NCI-H69 (cell line): Measurements from ENCODE around the gene KRTAP10-5.
"Not testable (repeated sequence)": the region's sequence is repeated elsewhere in the genome, so short reads cannot be mapped to it uniquely, and the experiment has no call there.

Experiments
- DNase-seq: peaks from one replicate; lab custom pipeline; 2025; lab: John Stamatoyannopoulos, UW

The KRTAP10-5 gene

DNA sequence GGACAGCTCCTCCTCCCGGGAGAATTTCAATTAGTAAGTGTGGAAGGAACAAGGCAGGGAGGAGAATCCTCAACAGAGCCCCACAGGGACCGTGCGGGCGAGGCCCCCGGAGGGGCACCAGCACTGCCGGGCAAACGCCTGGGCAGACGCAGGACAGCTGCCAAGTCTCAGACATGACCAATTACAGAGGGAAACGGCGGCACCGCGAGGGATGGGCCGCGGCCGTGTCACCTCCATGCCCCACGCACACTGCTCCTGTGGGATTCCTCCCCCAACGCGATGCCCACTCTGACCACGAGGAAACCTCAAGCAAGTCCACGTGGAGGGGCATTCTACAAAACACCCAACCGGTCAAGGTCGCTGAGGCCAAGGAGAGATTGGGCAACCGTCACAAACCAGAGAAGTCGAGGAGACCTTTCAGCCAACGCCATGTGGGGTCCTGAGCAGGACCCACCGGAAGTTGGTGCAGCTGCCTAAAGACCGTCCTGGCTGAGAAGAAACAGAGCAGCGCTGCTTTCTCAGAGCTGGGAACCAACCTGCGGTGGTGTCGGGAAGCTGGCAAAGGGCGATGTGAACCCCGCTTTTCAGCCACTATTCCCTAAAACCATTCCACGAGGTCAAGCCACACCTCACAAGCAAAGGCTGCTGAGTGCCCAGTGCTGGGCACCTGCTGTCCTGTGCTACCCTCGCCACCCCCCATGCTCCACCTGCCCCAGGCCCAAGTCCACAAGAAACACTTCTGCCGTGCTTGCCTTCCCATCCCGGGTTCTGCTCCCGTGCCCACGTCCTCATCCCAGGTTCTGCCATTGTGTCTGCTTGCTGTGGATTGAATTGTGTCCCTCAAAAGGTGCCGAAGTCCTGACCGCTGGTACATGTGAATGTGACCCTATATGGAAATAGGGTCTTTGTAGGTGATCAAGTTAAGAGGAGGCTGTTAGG, 8.3 kb downstream of the KRTAP10-5 start:
- DNase-seq: no peak

DNA sequence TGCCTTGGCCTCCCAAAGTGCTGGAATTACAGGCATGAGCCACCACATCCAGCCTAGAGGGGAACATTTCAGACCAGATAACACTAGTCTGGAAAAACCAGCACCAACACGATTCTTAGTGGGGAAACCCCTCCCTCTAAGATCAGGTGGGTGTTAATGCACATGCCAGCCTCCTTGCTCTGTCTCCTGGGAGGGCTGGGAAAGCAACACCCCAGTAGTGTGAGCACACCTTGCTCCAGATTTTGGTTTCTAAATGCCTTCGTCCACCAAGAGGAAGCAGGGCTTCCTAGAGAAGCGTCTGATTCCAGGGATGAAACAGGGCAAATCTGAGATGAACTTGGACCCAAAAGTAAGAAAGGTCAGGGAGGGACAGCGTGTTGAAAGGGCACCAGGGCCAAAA, 9.1 kb downstream of the KRTAP10-5 start:
- DNase-seq: no peak

DNA sequence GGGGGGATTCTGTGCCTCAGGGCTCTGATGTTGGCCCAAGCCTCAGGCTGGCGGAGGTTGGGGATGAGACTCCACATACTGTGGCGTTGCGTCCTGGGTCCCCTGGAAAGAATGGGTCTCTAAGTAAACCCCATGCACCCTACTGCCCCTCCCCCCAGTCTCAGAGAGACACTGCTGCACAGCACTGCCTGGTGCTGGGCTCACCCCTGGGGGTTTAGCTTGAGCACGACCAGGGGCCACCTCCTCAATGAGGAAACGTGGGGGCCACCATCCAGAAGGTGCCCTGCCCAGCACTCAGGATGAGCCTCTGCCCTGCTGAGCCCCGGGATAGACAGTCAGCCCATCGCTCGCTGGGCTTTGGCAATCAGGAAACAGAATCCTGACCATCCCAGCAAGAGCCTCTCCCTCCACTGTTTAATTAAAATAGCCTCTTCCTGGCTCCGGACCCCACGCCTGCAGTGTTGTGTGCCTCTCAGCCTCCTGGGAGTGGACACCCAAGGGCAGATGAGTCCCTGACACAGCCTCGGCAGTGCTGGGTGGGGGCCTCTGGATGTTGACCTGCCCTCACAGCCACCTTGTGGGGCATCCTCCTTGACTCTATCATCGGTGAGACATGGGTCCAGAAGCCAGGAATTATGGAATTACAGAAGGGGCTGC, 10.4 kb downstream of the KRTAP10-5 start:
- DNase-seq: no peak

DNA sequence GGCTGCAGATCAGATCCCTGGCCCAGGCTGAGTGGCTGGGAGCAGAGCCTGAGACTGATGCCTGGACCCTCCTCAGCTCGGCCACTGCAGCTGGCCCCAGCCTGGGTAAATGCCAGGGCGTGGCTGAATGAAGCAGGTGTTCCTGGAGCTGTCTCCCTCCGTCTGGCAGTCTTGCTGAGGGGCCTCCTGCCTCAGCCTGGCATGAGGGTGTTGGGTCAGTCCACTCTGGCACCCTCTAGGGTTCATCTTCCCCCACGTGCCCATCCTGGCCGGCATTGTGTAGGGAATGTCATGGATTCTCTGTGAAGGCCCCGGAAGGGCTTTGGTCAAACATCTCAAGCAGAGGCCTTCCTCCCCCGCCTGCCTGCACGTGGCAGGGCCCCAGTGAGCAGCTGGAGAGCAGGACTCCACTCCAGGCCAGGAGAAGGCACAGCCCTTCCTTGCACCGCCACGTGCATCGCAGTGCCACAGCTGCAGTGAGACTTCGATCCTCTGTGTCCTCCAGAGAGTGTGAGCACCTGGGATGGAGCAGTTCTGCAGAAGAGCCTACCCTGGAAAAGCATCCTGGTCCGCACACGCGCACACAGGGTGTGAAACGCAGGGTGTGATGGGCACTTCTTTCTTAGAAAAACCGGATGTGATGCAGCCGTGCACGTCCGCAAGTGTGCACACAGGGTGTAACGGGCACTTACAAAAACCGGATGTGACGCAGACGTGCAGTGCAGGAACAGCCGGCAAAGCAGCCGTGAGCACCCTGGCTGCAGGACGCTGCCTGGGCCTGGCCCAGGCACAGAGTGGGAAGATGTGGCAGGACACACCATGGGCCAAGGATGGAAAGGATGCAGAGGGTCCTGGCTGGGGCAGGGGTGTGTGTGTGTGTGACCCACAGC, 11.5 kb downstream of the KRTAP10-5 start:
- peak; percentile 73 for DNase-seq

DNA sequence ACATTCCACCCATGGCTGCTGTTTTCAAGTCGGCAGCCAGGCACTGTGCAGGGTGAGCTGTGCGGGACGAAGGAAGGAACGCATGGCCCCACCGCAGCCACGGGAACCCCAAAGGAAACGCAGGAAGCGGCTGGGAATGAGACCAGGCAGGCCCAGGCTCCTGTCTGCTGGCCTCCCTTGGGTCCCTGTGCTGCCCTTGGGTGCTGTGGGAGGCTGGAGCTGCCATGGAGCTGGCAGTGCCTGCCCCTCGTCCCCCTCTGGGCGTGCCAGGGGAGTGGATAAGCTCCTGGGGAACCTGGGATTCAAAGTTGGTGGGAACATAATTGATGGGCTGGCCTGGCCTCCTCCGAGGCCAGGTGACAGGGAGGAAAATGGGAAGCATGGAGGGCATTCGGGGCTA, 12.1 kb downstream of the KRTAP10-5 start:
- DNase-seq: peak; percentile 49

DNA sequence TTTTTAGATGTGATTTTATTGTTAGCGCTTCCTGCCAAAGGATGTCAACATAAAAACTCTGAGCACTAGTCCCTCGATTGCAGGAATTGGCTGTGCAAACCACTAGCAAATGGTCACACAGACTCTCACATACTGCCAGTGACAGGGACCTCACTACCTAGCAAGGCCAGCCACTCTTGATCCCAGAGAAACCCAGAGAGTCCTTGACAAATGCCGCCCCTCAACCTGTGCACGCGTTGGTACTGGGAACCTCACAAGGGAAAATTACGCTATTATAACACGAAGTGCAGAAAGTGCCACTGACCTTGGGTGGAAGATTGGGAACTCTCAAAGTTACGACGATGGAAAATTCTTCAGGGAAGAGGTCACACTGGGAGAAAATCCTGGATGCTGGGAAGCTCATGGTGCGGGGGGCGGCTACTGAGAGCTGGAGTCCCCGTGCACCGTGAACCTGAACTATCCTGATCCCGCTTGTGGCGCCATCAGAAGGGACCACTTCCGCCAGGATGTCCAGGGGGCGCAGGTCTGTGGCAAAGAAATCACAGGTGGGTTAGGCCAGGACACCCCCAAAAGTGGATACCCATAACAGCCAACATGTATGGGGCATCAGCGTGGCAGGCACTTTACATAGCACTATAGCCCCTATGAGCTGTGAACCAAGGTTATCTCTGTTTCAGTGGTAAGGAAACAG, 12.8 kb downstream of the KRTAP10-5 start:
- DNase-seq: no peak

DNA sequence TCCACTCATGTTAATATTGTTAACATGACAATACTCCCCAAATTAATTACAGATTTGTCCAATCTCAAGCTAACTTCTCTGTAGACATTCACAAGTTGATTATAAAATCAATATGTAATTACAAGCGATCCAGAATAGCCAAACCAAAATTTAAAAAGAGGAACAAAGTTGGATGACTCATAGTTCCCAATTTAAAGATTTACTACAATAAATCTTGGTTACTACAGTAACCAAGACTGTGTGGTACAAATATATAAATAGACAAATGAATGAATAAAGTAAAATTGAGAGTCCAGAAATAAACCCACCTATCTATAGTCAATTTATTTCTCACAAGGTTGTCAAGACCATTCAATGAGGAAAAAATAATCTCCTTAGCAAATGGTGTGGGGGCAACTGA, 14.0 kb downstream of the KRTAP10-5 start:
- no peak for DNase-seq

DNA sequence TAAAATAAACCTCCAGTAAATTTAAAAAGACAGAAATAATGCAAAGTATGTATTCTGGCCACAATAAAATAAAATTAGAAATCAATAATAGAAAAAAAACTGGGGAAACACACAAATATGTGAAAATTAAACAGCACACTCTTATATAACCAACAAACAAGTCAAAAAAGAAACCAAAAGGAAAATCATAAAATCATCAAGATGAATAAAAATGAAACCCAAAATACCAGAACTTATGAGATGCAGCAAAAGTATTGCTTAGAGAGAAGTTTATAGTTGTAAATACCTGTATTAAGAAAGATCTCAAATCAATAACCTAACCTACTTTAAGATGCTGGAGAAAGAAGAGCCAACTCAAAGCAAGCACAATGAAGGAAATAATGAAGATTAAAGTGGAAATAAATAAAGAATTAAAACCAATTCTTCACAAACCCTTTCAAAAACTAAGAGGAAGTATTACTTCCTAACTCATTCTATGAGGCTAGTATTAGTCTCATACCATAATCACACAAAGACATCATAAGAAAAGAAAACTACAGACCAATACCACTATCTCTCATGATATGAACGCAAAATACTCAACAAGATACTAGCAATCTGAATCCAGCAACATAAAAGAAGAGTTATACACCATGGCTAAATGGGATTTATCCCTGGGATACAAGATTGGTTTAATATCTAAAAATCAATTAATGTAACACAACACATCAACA, 15.4 kb downstream of the KRTAP10-5 start:
- DNase-seq: no peak

DNA sequence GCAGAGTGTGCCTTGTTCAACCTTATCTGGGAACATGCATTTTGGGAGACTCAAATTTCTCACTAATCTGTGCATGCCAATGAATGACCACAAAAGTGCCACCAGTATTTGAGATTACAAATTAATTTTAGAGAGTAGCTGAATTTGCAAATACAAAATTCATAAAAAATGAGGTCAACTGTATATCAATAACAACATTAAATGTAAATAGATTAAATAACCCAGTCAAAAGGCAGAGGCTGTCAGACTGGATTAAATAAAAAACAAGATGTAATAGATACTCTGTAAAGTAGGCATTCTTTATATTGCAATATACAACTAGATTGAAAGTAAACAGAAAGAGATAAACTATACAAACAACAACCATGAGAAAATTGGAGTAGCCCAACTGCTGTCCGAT, 16.3 kb downstream of the KRTAP10-5 start:
- no peak for DNase-seq

DNA sequence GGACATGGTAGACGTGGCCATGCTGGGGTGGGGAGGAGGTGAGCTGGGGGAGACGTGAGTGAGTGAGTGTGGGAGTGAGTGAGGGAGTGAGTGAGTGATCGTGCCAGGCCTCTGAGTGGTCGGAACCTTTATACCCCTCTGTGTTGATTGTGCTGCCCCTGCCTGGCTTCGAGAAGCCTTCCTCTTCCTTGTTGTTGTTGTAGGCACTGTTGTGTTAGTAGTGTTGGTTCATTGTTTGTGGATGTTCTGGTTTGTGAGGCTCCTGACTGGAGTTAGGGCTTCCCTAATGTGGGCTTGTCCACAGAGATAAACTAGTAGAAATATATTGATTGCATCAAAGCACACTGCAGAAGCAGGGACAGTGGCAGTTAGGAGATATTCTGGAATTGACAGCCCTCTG, 21.7 kb downstream of the KRTAP10-5 start, which contains the start of gene KRTAP10-3:
Gene KRTAP10-3 (minus strand): TSS at position 101 of the 400 bp plus-strand sequence. CDS start 80 bp downstream, at position 21.
- no peak for DNase-seq

DNA sequence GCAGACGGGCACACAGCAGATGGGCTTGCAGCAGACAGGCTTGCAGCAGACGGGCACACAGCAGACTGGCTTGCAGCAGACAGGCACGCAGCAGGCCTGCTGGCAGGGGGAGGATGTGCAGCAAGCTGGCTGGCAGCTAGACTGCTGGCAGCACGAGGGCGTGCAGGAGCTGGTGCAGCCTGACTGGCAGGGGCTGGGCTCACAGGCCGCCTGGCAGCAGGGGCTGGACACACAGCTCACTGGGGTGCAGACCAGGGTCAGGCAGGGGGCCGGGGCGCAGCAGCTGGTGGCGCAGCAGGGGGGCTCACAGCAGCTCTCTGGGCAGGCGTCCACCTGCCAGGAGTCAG, 22.1 kb downstream of the KRTAP10-5 start:
- DNase-seq: peak; percentile 47

DNA sequence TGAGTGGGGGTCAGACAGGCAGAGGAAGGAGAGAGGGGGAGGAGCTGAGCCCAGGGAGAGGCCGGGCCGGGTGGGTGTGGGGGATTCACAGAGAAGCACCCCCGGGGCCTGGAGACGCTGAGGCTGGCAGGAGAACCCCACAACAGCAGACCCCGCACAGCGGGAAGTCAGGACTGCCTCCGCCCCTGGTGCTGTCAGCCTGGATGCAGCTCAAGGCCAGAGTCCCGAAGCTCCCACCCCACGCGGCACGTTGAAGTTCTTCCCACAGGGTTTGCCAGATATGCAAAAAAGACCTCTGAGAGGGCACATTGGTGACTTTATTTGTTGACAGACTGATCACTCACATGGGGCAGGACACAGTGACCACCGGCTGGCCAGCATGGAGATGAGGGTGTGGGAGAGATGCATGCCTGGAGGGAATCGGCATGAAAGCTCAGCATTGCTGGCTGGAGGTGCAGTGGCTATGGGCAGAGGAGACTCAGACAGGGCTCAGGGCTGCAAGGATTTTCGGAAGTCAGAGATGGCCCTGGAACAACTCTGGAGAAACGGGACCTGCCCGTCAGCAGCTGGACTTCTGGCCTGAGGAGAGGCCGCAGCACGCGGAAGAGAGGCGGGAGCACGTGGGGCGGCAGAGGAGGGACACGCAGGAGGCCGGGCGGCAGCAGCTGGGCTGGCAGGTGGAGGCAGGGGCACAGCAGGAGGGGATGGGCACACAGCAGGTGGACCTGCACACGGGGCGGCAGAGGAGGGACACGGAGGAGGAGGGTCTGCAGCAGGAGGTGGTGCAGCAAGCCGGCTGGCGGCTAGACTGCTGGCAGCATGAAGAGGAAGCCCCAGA, 22.7 kb downstream of the KRTAP10-5 start:
- no peak for DNase-seq

DNA sequence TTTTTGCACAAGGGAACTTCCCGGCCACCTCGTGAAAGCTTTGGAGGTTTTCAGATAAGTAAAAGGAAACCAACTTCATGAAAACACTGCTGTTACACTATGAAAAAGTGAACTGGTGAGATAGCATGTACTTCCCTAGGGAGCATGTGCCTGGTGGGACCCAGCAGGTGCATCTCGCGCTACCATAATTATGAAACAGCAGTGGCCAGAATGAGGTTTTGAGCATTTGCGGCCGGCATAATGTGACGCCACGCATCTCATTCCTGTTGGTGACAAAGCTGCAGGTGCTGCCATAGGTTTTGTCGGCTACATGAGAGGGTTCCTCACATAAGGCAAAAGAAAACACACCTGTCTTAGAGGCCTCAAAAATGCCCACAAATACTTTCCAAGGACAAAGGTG, 23.5 kb downstream of the KRTAP10-5 start:
- peak; percentile 55 for DNase-seq

DNA sequence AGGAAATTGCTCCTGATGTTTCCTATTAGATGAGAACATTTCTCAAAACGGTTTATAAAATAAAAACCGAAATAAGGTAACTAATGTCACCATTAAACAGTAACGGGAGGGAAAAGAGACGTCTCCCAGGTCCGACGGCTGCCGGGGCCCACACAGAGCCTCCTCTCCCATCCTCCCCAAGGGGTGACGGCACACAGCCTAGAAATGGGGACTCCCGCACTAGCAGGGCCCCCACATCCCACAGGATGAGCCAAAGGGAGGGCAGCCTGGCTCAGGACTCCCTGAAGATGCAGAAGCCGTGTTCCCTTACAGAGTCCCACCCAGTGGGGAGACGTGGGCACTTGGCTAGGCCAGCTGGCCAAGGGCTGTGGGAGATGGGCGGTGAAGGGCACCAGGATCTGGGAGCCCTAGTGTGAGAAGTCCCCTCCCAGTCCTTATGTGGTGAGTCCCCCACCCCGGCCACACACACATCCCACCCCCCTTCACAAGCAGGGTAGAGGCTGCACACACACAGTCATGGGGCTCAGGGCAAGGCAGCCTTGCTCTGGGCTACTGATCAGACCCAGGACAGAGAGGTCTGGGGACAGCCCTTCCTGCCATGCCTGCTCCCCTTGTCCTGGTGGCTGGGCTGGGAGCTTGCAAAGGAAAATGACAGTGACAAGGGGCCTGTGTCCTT, 25.1 kb downstream of the KRTAP10-5 start:
- no peak for DNase-seq

DNA sequence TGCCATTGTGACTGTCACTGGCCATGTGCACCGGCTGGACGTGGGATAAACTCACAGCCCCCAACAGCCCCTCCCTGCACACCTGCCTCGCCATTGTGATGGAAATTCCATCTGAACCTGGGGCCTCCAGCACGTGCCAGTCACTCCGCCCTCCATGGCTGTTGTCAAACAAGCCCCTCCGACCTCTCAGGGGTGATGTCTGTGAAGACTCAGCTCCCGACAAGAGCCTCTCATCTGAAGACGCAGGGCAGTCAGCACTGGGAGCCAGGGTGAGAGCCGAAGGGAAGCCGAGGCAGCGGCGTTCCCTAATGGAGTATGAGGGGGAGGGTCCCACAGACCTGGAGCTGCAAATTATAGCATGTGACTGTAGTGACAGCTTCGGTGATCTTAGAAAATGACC, 27.7 kb downstream of the KRTAP10-5 start:
- peak; percentile 28 for DNase-seq

DNA sequence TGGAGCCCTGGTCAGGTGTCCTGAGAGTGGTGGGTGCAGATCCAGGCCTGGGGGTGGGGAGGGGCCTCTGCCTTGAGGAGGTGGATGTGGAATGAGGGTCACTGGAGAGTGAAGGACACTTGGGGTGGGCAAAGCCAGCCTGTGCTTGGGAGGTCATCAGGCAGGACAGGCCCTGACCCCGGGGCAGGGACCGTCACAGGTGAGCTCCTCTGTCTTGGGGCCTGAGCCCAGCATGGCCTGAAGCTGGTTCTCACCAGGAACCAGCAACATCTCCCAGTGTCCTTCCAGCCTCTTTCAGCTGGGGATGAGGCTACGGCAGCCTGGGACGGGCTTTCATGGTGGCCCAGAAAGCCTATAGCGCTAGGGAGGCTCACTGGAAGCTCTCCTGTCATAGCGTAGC, 28.3 kb downstream of the KRTAP10-5 start:
- DNase-seq: no peak

DNA sequence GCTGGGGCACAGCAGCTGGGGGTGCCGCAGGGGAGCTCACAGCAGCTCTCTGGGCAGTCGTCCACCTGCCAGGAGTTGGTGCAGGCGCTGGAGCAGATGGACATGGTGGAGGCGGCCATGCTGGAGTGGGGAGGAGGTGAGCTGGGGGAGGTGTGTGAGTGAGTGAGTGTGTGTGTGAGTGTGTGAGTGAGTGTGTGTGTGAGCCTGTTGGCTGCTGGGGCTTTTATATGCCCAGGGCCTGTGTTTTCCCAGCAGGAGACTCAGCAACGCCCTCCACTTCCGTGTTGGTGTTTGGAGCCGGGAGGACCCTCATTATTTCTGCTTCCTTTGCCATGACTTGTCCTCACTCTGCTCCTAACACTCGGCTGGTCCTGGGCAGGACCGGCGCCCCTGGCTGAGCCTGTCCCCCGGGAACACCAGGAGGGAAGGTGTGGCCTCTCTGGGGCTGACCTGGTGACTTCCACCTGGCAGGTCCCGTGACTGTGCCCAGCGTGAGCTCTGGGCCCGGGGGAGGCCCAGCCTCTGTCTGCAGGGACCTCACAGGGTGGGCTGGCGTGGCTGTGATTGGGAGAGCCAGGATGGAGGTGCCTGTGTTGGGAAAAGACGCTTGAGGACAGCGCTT, 29.0 kb downstream of the KRTAP10-5 start, which contains the start of gene KRTAP10-2:
Gene KRTAP10-2 (minus strand): TSS at position 166 of the 622 bp plus-strand sequence. CDS start 47 bp downstream, at position 119.
- DNase-seq: peak; percentile 93

DNA sequence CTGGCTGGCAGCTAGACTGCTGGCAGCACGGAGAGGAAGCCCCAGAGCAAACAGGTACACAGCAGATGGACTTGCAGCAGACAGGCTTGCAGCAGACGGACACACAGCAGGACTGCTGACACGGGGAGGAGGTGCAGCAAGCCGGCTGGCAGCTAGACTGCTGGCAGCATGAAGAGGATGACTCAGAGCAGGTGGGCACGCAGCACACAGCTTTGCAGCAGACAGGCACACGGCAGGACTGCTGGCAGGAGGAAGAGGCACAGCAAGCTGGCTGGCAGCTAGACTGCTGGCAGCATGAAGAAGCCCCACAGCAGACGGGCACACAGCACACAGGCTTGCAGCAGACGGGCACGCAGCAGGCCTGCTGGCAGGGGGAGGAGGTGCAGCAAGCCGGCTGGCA, 29.6 kb downstream of the KRTAP10-5 start:
- peak; percentile 92 for DNase-seq

DNA sequence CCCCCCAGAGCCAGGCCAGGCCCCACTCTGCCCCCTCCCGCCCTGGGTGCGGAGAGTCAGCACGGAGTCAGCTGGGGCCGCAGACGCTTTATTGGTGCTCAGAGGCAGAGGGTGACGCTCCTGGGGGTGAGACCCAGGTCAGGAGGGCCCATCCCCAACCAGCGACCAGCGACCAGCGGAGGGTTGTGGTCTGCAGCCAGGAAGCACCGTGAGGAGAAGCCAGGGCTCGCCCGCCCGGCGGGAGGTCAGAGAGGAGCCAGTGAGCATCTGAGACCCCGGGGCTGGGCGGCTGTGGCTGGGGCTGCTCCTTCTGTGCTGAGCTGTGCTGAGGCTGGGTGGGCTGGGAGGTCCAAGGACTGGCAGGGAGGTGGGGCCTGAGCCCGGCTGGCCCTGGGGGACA, 30.1 kb downstream of the KRTAP10-5 start:
- not testable (repeated sequence) for DNase-seq
